ENCODE measurements around the gene CCDC122.

DNA sequence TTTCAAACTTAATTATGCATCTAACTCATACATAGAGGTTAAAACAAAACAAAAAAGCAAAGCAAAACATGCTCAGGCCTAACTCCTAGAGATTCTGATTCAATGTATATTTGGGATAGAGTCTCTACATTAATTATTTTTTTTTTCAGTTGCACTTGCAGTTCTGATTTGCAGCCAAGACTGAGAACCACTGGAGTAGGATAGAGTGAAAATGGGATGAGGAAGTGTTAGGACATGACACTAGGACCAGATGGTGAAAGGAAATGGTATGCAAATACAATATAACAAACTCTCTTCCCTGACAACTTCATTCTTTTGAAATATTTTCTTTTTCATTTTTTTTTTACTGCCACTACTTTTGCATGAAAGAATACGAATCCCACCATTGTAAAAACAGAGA, 1.8 kb downstream of the CCDC122 start:
- TF ChIP-seq, protein P1, sequence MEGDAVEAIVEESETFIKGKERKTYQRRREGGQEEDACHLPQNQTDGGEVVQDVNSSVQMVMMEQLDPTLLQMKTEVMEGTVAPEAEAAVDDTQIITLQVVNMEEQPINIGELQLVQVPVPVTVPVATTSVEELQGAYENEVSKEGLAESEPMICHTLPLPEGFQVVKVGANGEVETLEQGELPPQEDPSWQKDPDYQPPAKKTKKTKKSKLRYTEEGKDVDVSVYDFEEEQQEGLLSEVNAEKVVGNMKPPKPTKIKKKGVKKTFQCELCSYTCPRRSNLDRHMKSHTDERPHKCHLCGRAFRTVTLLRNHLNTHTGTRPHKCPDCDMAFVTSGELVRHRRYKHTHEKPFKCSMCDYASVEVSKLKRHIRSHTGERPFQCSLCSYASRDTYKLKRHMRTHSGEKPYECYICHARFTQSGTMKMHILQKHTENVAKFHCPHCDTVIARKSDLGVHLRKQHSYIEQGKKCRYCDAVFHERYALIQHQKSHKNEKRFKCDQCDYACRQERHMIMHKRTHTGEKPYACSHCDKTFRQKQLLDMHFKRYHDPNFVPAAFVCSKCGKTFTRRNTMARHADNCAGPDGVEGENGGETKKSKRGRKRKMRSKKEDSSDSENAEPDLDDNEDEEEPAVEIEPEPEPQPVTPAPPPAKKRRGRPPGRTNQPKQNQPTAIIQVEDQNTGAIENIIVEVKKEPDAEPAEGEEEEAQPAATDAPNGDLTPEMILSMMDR (IDR thresholded peaks at IDR 0.05; ENCODE audit: poor library complexity): no peak
- TF ChIP-seq EZH2 (IDR thresholded peaks at IDR 0.05; ENCODE audit: borderline replicate concordance): no peak
